NCI-H187 (cell line): ENCODE results near the gene SMCO2.
"Not testable (repeated sequence)": the region's sequence is repeated elsewhere in the genome, so short reads cannot be mapped to it uniquely, and the experiment has no call there.

Experiments
- DNase-seq, 2 experiments: peaks; one replicate each; lab custom pipeline; 2025; lab: John Stamatoyannopoulos, UW

Gene SMCO2

DNA sequence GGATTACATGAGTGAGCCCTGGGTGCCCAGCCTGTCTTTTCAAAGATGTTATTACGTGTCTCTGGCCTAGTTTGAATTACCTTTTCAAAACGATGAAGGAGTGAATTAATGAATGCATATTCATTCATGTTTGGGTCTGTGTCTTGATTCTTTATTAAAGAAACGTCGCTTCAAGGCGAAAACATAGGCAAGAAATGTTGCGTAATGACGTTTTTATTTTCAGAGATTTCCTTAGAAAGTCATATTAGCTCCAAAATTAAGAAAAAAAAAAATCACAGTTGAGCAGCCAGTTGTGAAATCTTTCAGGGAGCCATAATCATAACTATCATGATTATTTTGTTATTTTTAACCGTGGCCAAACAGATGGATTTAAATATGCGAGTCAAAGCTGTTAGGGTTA is 81.0 kb downstream of the SMCO2 start:
- DNase-seq: no peak

DNA sequence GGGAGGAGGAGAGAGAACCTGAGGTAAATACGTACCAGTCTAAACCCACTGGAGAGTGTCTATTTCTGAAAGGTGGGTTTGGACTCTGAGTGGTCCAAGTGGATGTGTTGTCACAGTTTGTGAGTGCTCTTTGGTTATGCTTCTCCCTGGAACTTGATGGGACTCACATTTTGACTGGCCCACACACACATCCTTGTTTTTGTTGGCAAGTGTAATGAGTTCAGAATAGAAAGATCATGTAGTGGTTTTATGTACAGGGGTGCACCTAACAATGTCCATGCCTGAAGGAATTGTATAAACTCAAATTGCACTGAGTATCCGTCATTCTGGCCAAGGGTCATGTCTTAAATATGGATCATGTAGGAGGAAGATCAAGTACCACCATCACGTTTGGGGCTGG is 82.3 kb downstream of the SMCO2 start:
- DNase-seq: no peak

- no peak for DNase-seq
Measured at GRCh38 chr12:27530157-27530922, 83.8 kb downstream of the SMCO2 start.

DNA sequence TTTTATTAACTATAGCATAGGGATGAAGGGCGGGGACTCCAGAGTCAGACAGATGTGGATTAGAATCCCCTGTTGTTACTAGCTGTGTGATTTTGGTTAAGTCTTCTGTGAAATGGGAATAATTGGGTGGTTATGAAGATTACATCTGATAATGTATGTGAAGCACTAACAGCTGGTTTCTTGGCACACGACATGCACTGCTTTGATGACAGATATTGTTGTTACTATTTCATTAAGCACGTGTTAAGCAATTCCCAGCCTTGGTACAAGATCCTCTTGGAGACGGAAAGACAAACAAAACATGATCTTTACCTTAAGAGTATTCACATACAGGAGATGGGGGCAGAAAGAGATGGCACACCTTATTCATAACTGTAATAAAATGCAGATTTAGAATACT is 85.4 kb downstream of the SMCO2 start:
- DNase-seq: no peak

DNA sequence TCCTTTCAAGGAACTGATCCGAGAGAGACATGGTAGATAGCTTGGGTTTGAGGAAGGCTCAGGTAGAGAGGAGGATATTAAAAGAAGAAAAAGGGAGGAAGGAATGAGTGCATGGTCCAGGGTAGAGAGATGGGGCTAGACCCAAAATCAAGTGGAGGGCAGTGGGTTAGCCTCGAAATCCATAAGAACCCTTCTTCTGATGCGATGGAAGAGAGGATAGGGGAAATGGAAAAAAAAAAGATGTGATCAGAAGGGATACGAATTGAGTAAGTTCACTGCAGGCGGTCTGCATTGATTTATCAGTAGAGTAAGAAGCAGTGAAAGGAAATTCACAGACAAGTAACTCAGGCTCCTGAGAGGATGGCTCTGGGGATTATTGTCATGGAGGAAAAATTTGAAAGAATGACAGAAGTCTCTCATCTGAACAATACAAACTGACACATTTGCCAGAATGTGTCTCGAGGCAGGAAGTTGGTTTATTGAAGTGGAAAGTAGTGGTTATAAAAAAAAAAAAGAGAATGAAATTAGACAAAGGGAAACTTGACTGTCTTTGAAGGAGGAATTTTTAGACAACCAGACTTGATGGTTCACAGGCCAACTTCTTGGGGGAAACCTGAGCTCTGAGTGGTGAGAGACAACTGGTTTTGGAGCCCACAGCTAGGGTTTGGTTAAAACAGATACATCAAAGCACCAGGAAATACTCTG is 87.7 kb downstream of the SMCO2 start:
- no peak for DNase-seq

- DNase-seq: no peak
Measured at GRCh38 chr12:27534765-27535161, 88.2 kb downstream of the SMCO2 start.

- no peak for DNase-seq
Measured at GRCh38 chr12:27535318-27535717, 88.8 kb downstream of the SMCO2 start.

GRCh38 chr12:27537855-27538675 is 91.5 kb downstream of the SMCO2 start:
- DNase-seq: no peak

DNA sequence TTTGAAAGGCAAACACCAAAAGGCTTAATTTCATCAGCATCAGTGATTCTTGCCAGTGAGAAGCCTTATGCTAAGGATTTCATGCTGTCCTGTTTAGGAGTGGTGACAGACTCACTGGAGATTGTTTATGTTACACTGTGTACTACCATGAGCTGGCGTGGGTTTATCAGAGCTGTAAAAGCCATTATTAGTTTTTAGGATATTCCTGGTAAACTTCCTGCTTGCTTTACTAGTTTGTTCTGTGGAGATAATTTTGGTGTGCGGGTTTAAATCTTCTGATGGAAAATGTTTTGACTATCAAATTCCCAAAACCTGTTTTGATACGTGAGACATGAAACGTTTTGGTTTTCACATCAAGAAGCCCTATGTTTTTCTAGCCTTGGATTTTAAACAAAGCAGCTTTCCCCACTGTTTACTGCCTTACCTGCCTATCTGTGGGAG is 92.7 kb downstream of the SMCO2 start:
- DNase-seq: no peak

DNA sequence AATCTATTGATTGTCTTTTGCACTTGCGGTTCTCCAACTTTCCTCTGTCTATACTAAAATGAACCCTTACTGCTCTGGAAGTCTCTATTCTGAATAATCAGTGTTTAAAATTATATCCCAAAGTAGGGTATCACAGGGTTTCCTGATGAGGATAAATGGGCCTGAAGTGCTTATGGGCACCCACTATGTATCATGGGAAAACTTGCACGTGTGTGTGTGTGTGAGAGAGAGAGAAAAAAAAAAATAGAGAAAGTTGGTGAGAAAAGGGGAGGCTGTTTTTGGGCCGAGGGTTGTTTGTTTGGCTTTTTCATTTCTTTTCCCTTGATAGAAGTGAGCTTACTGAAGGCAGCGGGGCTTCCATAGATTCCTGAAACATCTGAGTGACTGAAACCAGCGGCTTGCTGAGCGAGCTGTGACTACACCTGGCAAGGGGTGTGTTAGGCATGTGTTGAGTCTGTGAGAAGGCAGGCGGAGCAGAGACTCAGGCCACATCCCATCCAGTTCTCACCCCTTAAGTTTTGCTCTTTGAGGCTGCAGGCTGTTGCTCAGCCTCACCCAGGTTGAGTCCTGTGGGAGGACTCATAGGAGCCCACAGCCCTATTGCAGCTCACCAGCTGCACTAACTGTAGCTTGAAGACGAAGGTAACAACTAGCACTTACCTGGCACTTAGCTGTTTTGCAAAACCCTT is 94.6 kb downstream of the SMCO2 start:
- DNase-seq: no peak

DNA sequence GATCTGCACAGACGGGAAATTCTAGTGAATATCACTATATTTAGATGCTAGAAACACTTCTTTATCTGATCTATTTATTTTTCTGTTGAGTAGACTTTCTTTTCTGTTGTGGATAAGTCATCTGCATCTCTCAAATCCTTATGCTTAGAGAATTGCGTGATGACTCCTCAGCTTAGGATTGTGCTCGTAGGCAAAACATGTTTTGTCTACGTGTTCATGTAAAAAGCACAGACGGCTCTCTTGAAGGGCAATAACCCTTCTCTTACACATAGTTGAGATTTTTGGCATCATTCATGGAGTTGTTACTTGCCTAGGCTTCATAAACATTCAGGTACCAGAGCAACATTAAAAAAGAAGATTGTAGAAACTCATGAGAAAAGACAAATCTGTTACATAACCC is 96.1 kb downstream of the SMCO2 start:
- no peak for DNase-seq

GRCh38 chr12:27544858-27545257 is 98.3 kb downstream of the SMCO2 start:
- DNase-seq: not testable (repeated sequence)

DNA sequence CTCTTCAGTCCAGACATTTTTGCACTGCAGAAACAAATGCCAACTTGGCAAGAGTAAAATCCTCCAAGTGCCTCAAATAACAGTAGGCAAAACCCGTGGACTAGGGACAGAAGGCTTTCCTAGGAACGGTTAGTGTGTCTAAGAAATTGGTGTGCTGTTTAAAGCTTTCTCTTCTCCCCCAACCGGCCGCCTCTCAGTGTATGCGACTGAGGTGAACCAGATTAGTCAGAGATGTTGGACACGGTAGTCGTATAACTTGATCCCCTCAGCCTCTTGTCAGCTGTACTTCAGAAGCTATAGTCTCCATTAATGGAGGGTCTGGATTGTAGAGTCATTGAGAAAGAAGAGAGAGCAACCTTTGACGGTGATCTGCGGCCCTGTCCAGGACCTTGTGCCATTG is 99.1 kb downstream of the SMCO2 start:
- no peak for DNase-seq

DNA sequence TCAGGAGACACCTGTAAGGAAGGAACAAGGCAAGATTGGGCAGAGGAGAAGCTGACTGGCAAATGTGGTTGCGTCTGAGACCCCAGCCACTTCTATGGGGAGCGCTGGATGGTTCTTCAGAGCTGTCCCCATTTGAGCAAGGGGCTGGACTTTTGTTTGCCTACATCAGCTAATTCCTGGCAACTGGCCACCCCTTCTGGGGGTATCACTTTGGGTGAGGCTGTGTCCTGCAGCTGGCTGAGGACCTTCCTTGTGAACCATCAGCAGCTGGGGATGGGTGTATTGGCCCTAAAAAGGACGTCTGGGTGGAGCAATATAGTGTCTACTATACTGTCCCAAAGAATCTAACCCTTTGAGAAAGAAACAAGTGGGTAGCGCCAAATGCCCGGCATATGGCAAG is 101.1 kb downstream of the SMCO2 start:
- DNase-seq: no peak

- DNase-seq: peak; percentile 38 to 45
Measured at GRCh38 chr12:27548301-27549199, 102.0 kb downstream of the SMCO2 start.

DNA sequence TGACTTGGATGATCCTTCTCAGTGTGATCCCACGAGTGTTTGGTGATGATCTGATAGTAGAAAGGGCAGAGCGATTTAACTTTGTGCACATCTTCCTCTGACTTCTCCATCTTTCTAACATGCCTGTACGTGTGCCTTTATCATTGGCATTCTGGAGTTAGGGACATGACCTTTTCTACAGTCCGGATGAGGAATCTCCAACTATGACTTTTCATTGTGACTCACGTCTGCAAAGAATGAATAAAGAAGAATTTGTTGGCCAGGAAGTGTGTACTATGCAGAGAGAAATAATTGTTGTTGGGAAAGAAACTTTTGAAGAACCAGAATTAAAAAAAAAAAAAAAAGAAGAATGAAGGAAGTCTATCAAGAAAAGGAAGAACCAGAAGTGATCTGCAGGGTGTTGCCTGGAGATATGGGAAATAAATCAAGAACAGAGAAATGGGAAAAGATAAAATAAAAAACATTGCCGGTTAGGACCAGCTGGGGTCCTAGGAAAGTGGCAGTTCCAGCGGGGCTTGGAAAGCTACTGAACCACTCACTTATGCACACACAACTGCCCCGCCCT is 102.8 kb downstream of the SMCO2 start:
- DNase-seq: no peak

GRCh38 chr12:27549801-27550652 is 103.5 kb downstream of the SMCO2 start:
- DNase-seq: peak in 1 of 2 experiments; percentile 7

DNA sequence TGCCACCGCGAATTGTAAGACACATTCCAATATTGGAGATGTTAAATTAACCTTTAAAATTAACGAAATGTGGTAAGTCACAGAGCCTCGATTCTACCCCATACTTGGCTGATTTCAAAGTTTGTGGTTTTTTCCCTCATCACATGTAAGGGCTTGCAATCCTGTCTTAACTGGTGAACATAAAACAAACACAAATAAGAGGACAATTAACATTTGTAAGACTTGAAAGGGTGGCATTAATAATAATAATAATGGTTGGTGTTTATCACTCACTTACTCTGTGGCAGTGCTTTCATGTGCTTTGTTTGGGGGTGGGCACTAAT is 104.1 kb downstream of the SMCO2 start:
- DNase-seq: no peak

- DNase-seq: no peak
Measured at GRCh38 chr12:27551172-27551840, 104.8 kb downstream of the SMCO2 start.
